Hippocampal formation (tissue), 2 donors: Measurements from ENCODE around the gene MRI1.
"Not testable (repeated sequence)": the region's sequence is repeated elsewhere in the genome, so short reads cannot be mapped to it uniquely, and the experiment has no call there.

Experiments
- DNase-seq, 2 donors: peaks; one replicate each; lab custom pipeline; 2025; lab: John Stamatoyannopoulos, UW

The MRI1 gene

GRCh38 chr19:13761423-13761822 lies 2.9 kb upstream of the MRI1 start:
- DNase-seq, result no peak

- no peak for DNase-seq
Observed at GRCh38 chr19:13762635-13763235, 1.6 kb upstream of the MRI1 start.

DNA sequence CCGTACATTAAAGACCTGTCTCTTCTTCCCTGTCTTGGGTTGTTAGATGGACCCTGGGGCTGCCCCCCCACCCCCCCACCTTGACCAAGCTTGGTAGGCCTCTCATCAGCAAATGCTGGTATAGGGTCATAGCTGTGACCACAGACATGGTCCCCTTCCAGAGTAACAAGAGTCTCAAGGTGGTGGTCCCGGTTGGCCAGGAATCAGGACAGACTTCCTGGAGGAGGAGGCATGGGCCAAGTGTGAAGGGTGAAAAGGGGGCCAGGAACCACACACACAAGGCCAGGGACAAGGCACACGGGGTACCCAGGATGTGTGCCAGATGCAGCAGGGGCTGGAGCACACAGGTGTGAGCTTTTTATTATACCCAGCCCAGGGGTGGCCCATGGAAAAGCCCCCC lies 1.1 kb upstream of the MRI1 start:
- no peak for DNase-seq

- DNase-seq, result no peak
Observed at GRCh38 chr19:13764821-13765394, 586 bp downstream of the MRI1 start.

GRCh38 chr19:13765395-13766094 lies 1.2 kb downstream of the MRI1 start:
- no peak for DNase-seq

DNA sequence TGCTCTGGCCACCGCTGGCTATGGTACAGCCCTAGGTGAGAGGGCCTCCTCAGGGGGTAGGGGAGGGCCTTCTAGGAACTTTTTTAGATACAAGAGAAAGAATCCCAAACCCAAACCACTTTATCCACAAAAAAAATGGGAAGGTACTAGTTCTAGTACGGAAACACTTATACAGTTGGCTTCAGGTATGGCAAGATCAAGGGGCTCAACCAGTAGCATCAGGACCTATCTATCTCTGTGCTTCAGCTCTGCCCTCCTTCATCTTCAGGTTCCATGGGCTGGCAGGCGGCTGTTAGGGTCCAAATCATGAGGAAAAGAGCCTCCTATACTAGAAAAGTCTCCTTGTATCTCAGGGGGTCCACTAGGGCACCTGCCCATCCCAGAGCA lies 1.8 kb downstream of the MRI1 start:
- no peak for DNase-seq

DNA sequence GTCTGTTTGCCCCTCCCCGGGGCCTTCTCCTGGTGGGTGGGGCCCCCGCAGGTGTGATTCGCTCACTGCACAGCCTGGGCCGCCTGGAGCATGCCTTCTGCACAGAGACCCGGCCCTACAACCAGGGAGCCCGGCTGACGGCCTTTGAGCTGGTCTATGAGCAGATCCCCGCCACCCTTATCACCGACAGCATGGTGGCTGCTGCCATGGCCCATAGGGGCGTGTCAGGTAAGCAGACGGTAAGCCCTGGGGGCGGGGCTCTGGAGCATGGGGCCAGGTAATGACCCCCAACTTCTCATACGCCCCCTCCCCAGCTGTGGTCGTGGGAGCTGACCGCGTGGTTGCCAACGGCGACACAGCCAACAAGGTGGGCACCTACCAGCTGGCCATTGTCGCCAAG lies 4.2 kb downstream of the MRI1 start:
- no peak for DNase-seq

GRCh38 chr19:13770013-13770635 lies 5.8 kb downstream of the MRI1 start:
- DNase-seq, result no peak

GRCh38 chr19:13774217-13775191 lies 10.2 kb downstream of the MRI1 start, which contains the start of gene C19orf53:
TSS of gene C19orf53 (plus strand) at chr19:13774456. CDS start at chr19:13774478, 22 bp downstream.
- peak; percentile 89 to 92 for DNase-seq

GRCh38 chr19:13778398-13778797 lies 14.1 kb downstream of the MRI1 start:
- no peak for DNase-seq

DNA sequence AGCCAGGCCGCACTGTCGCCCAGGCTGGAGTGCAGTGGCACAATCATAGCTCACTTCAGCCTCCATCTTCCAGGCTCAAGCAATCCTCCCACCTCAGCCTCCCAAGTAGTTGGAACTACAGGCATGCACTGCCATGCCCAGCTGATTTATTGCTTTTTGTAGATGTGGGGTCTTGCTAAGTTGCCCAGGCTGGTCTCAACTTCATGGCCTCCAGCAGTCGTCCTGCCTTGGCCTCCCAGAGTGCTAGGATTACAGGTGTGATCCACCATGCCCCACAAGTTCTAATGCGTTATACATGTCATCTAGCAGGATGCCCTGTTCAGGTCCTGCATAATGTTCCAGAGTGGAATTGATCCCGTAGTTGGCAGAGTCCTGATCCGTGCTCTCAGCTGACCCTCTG lies 14.5 kb downstream of the MRI1 start:
- no peak for DNase-seq

DNA sequence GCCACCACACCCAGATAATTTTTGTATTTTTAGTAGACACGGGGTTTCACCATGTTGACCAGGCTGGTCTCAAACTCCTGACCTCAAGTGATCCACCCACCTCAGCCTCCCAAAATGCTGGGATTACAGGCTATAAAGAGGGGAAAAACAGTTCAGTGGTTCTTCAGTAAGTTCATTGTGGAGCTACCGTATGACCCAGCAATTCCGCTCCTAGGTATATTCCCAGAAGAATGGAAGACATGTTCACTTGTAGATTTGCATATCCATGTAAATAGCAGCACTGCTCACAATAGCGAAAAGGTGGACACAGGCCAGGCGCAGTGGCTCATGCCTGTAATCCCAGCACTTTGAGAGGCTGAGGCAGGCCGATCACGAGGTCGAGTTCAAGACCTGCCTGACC lies 15.5 kb downstream of the MRI1 start:
- not testable (repeated sequence) for DNase-seq

GRCh38 chr19:13781547-13781946 lies 17.2 kb downstream of the MRI1 start:
- no peak for DNase-seq

- no peak for DNase-seq
Observed at GRCh38 chr19:13782537-13782936, 18.2 kb downstream of the MRI1 start.

GRCh38 chr19:13783565-13784500 lies 19.5 kb downstream of the MRI1 start:
- DNase-seq, result no peak

DNA sequence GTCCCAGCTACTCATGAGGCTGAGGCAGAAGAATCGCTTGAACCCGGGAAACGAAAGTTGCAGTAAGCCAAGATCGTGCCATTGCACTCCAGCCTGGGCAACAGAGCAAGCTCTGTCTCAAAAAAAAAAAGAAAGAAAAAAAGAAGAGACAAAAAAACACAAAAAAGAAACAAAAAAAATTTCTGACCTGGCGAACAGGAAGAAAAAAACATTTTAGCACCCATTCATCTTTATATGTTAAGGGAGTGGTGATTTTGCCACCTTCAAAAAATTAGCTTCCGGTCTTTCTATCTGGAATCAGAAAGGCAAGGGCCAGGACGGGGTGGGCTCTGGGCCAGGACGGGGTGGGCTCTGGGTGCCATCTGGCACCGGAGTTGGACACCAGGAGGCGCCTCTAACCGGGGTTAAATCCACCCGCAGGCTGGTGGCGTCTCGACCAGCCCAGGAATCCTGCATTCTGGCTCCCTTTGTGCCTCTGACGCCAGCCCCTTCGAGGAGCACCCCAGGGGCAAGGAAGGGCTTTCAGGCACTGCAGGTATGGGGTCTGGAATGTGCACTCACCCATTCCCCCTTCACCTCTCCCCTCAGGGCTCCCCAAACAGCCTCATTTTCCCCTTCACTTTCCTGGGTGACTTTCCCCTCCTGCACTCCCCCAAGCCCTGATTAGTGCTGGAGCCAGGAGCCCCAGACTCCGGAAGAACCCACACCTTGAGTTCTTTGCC lies 20.6 kb downstream of the MRI1 start:
- peak; percentile 35 to 45 for DNase-seq

- DNase-seq, result no peak
Observed at GRCh38 chr19:13788991-13789390, 24.7 kb downstream of the MRI1 start.

GRCh38 chr19:13790354-13790753 lies 26.0 kb downstream of the MRI1 start:
- no peak for DNase-seq

GRCh38 chr19:13793317-13793716 lies 29.0 kb downstream of the MRI1 start:
- DNase-seq, result not testable (repeated sequence)

GRCh38 chr19:13794398-13794756 lies 30.1 kb downstream of the MRI1 start:
- DNase-seq, result no peak
